Measurements from ENCODE around the gene ZMYND19.

Gene ZMYND19

GRCh38 chr9:137606005-137606621, 15.8 kb upstream of the ZMYND19 start:
- Histone ChIP-seq H3K4me3 (ENCODE audit: low read depth, low read length) (peak overlapping the region; percentile 66), H3K36me3 (ENCODE audit: control insufficient read depth in 2 of 2, insufficient read depth in 1 of 2, low read length in 2 of 2) (no peaks in the 10 kb centered on the region), H3K9me3 (ENCODE audit: control insufficient read depth, insufficient read depth, low read depth, low read length) (no peaks in the 10 kb centered on the region), H3K4me1 (ENCODE audit: control insufficient read depth, insufficient read depth, low read length) (no peaks in the 10 kb centered on the region), H3K27ac (ENCODE audit: extremely low read depth, low read depth, low read length) (peak overlapping the region; percentile 72; the same call in 1 of the 2 replicates)
- CTCF ChIA-PET: no interaction called here
- POLR2A ChIA-PET: interaction anchor here (1.4 to 2.3 kb wide), 2 partner anchors 8 to 15 kb away, joined by 5 to 43 read pairs; partner anchors contain the start of gene ZMYND19
- no peak for TF ChIP-seq ZNF202 (tag by site-specific recombination; IDR thresholded peaks at IDR 0.05; ENCODE audit: borderline replicate concordance)
- no peak for TF ChIP-seq ZNF785 (tag by site-specific recombination; IDR thresholded peaks at IDR 0.05)
- peak; percentile 55 for TF ChIP-seq ZBTB26 (tag by site-specific recombination; optimal IDR thresholded peaks at IDR 0.05)
- no peak for TF ChIP-seq ZNF707 (tag by site-specific recombination; IDR thresholded peaks at IDR 0.05)
- TF ChIP-seq SP2 (tag by site-specific recombination; IDR thresholded peaks at IDR 0.05): no peak
- TF ChIP-seq ZNF658 (tag by site-specific recombination; IDR thresholded peaks at IDR 0.05): no peak
- TF ChIP-seq ZNF626 (tag by site-specific recombination; IDR thresholded peaks at IDR 0.05): no peak
- TF ChIP-seq ZBTB17 (tag by site-specific recombination; IDR thresholded peaks at IDR 0.05): no peak
- no peak for TF ChIP-seq ZNF621 (tag by site-specific recombination; IDR thresholded peaks at IDR 0.05)
- TF ChIP-seq YY2 (tag by site-specific recombination; IDR thresholded peaks at IDR 0.05): no peak
- TF ChIP-seq ATF2 (tag by site-specific recombination; IDR thresholded peaks at IDR 0.05; ENCODE audit: low read depth): no peak
- no peak; the same call in 1 of the 2 replicates for TF ChIP-seq ZNF692 (tag by site-specific recombination; IDR thresholded peaks at IDR 0.05)
- TF ChIP-seq PRDM2 (tag by site-specific recombination; IDR thresholded peaks at IDR 0.05; ENCODE audit: borderline replicate concordance): no peak
- TF ChIP-seq ZNF169 (tag by site-specific recombination; IDR thresholded peaks at IDR 0.05): no peak
- no peak for TF ChIP-seq ZNF580 (tag by site-specific recombination; IDR thresholded peaks at IDR 0.05)
- no peak for TF ChIP-seq ZNF174 (tag by site-specific recombination; IDR thresholded peaks at IDR 0.05)
- no peak for TF ChIP-seq ZNF530 (tag by site-specific recombination; IDR thresholded peaks at IDR 0.05; ENCODE audit: low read depth)
- TF ChIP-seq ZNF501 (tag by site-specific recombination; IDR thresholded peaks at IDR 0.05): no peak
- no peak for TF ChIP-seq ZNF10 (tag by site-specific recombination; IDR thresholded peaks at IDR 0.05)
- no peak for TF ChIP-seq ZNF514 (tag by site-specific recombination; IDR thresholded peaks at IDR 0.05)
- no peak for TF ChIP-seq ZNF394 (tag by site-specific recombination; IDR thresholded peaks at IDR 0.05; ENCODE audit: borderline replicate concordance)
- no peak for TF ChIP-seq ZNF837 (tag by site-specific recombination; IDR thresholded peaks at IDR 0.05)
- TF ChIP-seq ZNF16 (tag by site-specific recombination; IDR thresholded peaks at IDR 0.05; ENCODE audit: low read depth): no peak; the same call in 1 of the 2 replicates
- peak; percentile 40; the same call in 1 of the 2 replicates for TF ChIP-seq HIC1 (tag by site-specific recombination; IDR thresholded peaks at IDR 0.05)
- no peak for TF ChIP-seq ZNF274 (IDR thresholded peaks at IDR 0.05; ENCODE audit: low read length)
- TF ChIP-seq ZNF274 (tag by site-specific recombination; IDR thresholded peaks at IDR 0.05; ENCODE audit: borderline replicate concordance): no peak

Data from HEK293 (cell line).